ENCODE data around the gene SH3RF3. TPM values are rescaled to one million over a fixed set of nuclear protein-coding genes. Genes with fewer than 3 reads are reported as not detected.

SH3RF3 gene
- total RNA-seq, 2 donors from 2014 or later, result 0.05 TPM; not detected in 1

GRCh38 chr2:109448207-109448606 is 319.2 kb downstream of the SH3RF3 start:
- Mint-ChIP-seq H3K9me3 (peaks cover 12% of the 10 kb centered on the region), H3K4me3 (no peak overlapping the region), H3K36me3 (peaks cover 9% of the 10 kb centered on the region), H3K27me3 (peaks cover 15% of the 10 kb centered on the region in 2 donors), H3K4me1 (ENCODE audit: low read depth in 2 of 2) (peaks cover 0 to 5% of the 10 kb centered on the region in 2 donors), H3K27ac (no peak overlapping the region)
- ATAC-seq, result no peak
- DNase-seq (ENCODE audit: low spot score), result no peak

DNA sequence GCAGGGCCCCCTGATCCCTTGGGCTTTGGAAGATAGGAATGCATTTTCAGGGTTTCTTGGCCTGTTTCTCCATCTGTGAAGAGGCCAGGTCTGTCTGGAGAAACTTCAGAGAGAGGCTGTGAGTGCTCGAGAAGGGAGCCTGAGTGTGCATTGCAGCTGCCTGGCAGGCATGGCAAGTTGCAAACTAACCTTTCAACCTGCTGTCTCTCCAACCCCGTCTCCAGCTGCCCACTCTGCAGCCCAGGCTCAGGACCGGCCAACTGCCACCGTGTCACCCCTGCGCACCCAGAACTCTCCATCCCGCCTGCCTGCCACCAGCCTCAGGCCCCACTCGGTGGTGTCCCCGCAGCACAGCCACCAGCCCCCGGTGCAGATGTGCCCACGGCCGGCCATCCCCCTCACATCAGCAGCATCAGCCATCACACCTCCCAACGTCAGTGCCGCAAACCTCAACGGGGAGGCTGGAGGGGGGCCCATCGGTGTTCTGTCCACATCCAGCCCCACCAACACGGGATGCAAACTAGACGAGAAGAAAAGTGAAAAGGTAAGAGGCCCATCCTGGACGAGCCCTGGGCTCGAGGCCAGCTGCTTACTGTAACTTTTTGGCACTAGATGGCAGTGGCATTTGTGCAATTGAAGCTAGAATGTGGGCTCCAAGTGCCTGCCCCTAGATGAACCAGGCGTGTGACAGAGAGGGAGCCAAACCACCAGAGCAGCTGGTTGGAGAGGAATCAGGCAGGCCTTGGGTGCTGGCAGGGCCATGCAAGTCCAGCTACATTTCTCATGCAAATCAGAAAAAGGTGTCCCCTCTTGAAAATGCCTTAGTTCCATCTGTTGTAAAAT is 320.2 kb downstream of the SH3RF3 start:
- no peak overlapping the region for H3K27ac Mint-ChIP-seq
- H3K9me3 Mint-ChIP-seq, result peaks cover 12% of the 10 kb centered on the region
- no peak for ATAC-seq
- H3K27me3 Mint-ChIP-seq, result peaks cover 15% of the 10 kb centered on the region in 2 donors
- H3K4me3 Mint-ChIP-seq, result no peak overlapping the region
- peaks cover 9% of the 10 kb centered on the region for H3K36me3 Mint-ChIP-seq
- peaks cover 0 to 5% of the 10 kb centered on the region in 2 donors for H3K4me1 Mint-ChIP-seq (ENCODE audit: low read depth in 2 of 2)
- DNase-seq (ENCODE audit: low spot score), result no peak

GRCh38 chr2:109450574-109451273 is 321.7 kb downstream of the SH3RF3 start:
- H3K4me1 Mint-ChIP-seq (ENCODE audit: low read depth in 2 of 2), result peaks cover 0 to 5% of the 10 kb centered on the region in 2 donors
- H3K9me3 Mint-ChIP-seq, result no peaks in the 10 kb centered on the region
- H3K4me3 Mint-ChIP-seq, result no peak overlapping the region
- H3K36me3 Mint-ChIP-seq, result no peaks in the 10 kb centered on the region
- peaks cover under 1 to 5% of the 10 kb centered on the region in 2 donors for H3K27me3 Mint-ChIP-seq
- H3K27ac Mint-ChIP-seq, result no peak overlapping the region
- ATAC-seq (no peak), DNase-seq (ENCODE audit: low spot score) (no peak)

DNA sequence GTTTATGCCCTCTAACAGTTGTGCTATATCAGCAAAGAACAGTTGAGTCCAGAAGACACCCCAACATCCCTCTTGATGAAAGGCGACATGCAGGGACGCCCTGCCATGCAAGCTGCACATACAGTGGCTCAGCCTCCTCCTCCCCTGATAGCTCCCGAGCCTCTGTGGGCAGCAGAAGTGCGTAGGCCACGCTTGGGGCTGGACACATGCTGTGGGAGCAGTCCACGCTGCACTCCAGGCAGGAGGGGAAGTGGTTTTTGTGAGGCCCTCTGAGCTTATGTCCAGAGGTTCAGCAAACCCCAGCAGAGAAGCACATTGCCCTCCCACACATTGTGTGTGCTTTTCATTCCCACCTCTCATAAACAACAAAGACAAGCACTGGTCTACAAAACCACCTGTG is 322.7 kb downstream of the SH3RF3 start:
- Mint-ChIP-seq H3K4me3 (no peak overlapping the region), H3K4me1 (ENCODE audit: low read depth in 2 of 2) (peaks cover 0 to 5% of the 10 kb centered on the region in 2 donors), H3K27ac (no peak overlapping the region), H3K36me3 (no peaks in the 10 kb centered on the region), H3K27me3 (no peaks in the 10 kb centered on the region), H3K9me3 (no peaks in the 10 kb centered on the region)
- ATAC-seq (no peak), DNase-seq (ENCODE audit: low spot score) (no peak)

- no peaks in the 10 kb centered on the region for H3K9me3 Mint-ChIP-seq
- no peak overlapping the region for H3K27ac Mint-ChIP-seq
- no peak overlapping the region for H3K4me3 Mint-ChIP-seq
- no peaks in the 10 kb centered on the region for H3K27me3 Mint-ChIP-seq
- H3K4me1 Mint-ChIP-seq (ENCODE audit: low read depth in 2 of 2), result peaks cover 0 to 5% of the 10 kb centered on the region in 2 donors
- no peak for DNase-seq (ENCODE audit: low spot score)
- no peak for ATAC-seq
- no peaks in the 10 kb centered on the region for H3K36me3 Mint-ChIP-seq
These were observed 323.6 kb downstream of the SH3RF3 start for GRCh38 chr2:109452318-109453305.

GRCh38 chr2:109453371-109453995 is 324.5 kb downstream of the SH3RF3 start:
- H3K9me3 Mint-ChIP-seq, result no peaks in the 10 kb centered on the region
- no peak overlapping the region for H3K4me3 Mint-ChIP-seq
- H3K27ac Mint-ChIP-seq, result no peak overlapping the region
- DNase-seq (ENCODE audit: low spot score) (no peak), ATAC-seq (no peak)
- H3K4me1 Mint-ChIP-seq (ENCODE audit: low read depth in 2 of 2), result peaks cover 0 to 5% of the 10 kb centered on the region in 2 donors
- no peaks in the 10 kb centered on the region for H3K27me3 Mint-ChIP-seq
- no peaks in the 10 kb centered on the region for H3K36me3 Mint-ChIP-seq

DNA sequence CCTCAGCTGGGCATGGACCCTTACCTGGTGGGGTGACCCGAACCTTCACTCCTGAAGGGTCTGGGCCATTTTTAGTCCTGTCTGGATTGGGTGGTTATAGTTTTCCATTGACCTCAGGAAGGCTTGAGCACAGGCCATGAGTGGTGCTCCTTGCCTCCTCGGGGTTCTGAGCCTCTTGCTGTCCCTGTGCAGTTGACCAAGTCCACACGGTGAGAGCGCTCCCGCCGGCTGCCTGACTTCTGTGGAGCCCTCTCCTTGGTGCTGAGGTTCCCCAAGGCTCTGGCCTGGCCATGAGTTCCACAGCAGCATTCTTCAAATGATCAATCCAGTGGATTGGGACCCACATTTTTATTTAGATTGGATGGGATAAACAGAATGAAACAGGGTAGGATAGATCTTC is 325.3 kb downstream of the SH3RF3 start:
- H3K4me3 Mint-ChIP-seq, result no peak overlapping the region
- peaks cover 0 to 5% of the 10 kb centered on the region in 2 donors for H3K4me1 Mint-ChIP-seq (ENCODE audit: low read depth in 2 of 2)
- ATAC-seq (no peak), DNase-seq (ENCODE audit: low spot score) (no peak)
- H3K27ac Mint-ChIP-seq, result no peak overlapping the region
- H3K9me3 Mint-ChIP-seq, result no peaks in the 10 kb centered on the region
- H3K36me3 Mint-ChIP-seq, result no peaks in the 10 kb centered on the region
- H3K27me3 Mint-ChIP-seq, result no peaks in the 10 kb centered on the region

- Mint-ChIP-seq H3K36me3 (no peaks in the 10 kb centered on the region), H3K9me3 (no peaks in the 10 kb centered on the region), H3K27me3 (no peaks in the 10 kb centered on the region), H3K27ac (no peak overlapping the region), H3K4me3 (no peak overlapping the region), H3K4me1 (ENCODE audit: low read depth in 2 of 2) (peaks cover 0 to 5% of the 10 kb centered on the region in 2 donors)
- DNase-seq (ENCODE audit: low spot score) (no peak), ATAC-seq (no peak)
These were observed 325.9 kb downstream of the SH3RF3 start for GRCh38 chr2:109454765-109455394.

- peaks cover 0 to 5% of the 10 kb centered on the region in 2 donors for H3K4me1 Mint-ChIP-seq (ENCODE audit: low read depth in 2 of 2)
- no peak for DNase-seq (ENCODE audit: low spot score)
- H3K27me3 Mint-ChIP-seq, result no peaks in the 10 kb centered on the region
- H3K36me3 Mint-ChIP-seq, result no peaks in the 10 kb centered on the region
- no peak overlapping the region for H3K27ac Mint-ChIP-seq
- H3K9me3 Mint-ChIP-seq, result no peaks in the 10 kb centered on the region
- no peak for ATAC-seq
- no peak overlapping the region for H3K4me3 Mint-ChIP-seq
These were observed 327.0 kb downstream of the SH3RF3 start for GRCh38 chr2:109455731-109456691.

DNA sequence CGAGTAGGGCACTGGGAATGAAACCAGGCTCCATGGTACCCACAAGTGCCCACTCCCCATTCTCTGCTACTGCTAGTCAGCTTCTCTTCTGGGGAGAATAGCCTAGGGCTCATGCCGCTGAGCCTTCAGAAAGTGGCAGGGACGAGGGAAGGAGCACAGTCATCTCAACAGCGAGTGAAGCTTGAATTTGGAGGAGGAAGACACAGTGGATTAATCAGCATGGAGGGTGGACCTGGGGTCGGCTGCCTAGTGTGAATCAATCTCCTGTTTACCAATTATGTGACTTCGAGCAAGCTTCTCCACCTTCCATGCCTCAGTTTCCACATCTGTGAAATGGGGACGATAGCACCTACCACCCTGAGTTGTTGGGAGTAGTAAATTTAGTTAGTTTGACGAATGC is 327.8 kb downstream of the SH3RF3 start:
- Mint-ChIP-seq H3K36me3 (no peaks in the 10 kb centered on the region), H3K4me3 (no peak overlapping the region), H3K27ac (no peak overlapping the region), H3K4me1 (ENCODE audit: low read depth in 2 of 2) (peaks cover 0 to 2% of the 10 kb centered on the region in 2 donors), H3K9me3 (no peaks in the 10 kb centered on the region), H3K27me3 (no peaks in the 10 kb centered on the region)
- ATAC-seq (no peak), DNase-seq (ENCODE audit: low spot score) (no peak)

DNA sequence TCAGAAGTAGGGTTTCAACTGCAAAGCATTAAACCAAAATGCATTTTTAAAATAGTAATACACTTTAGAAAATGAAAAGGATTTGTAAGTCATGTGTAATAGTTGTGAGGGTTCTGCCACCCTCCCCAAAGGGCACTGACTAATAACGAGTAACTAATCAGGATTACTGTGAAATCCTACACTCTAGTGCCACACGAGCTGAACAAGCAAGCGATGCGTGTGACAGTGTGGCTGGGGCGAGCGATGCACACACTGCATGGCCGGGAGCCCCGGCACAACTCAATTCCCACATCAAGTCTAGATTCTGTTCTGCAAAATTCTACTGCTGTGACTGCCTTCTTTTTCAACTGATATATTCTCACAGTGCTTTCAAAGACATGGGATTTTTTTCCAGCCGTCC is 328.4 kb downstream of the SH3RF3 start:
- H3K27ac Mint-ChIP-seq, result no peak overlapping the region
- ATAC-seq, result no peak
- no peaks in the 10 kb centered on the region for H3K36me3 Mint-ChIP-seq
- no peak for DNase-seq (ENCODE audit: low spot score)
- no peaks in the 10 kb centered on the region for H3K9me3 Mint-ChIP-seq
- no peaks in the 10 kb centered on the region for H3K27me3 Mint-ChIP-seq
- H3K4me3 Mint-ChIP-seq, result no peak overlapping the region
- no peaks in the 10 kb centered on the region for H3K4me1 Mint-ChIP-seq (ENCODE audit: low read depth in 2 of 2)

DNA sequence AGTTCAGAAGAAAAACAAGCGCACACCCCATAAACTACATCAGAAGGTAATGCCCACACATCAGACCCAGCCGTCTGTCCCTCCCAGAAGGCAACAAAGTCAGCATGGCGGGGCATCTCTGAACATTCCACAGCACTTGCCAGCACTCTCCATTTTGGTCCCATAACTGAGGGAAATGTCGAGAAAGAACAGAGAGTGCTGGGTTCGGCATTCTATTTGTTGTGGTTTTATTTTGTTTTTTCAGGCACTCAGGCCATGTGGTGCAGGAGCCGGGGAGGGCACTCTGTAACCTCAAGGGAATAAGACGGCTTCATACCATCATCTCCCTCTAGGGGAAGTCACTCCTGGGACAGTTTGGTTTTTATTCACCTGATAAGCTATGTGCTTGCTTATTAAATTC is 328.8 kb downstream of the SH3RF3 start:
- DNase-seq (ENCODE audit: low spot score) (no peak), ATAC-seq (no peak)
- Mint-ChIP-seq H3K36me3 (no peaks in the 10 kb centered on the region), H3K4me3 (no peak overlapping the region), H3K9me3 (no peaks in the 10 kb centered on the region), H3K4me1 (ENCODE audit: low read depth in 2 of 2) (no peaks in the 10 kb centered on the region), H3K27ac (no peak overlapping the region), H3K27me3 (no peaks in the 10 kb centered on the region)

Measured in natural killer cell treated with Interleukin-12 subunit alpha and Interleukin-12 subunit beta and Interleukin-15 and Interleukin-18, amount 100 ng/mL, for 72 hours (primary cell).